GM21381 (cell line): Measurements from ENCODE around the gene PTGDR2.
"Not testable (repeated sequence)": the region's sequence is repeated elsewhere in the genome, so short reads cannot be mapped to it uniquely, and the experiment has no call there.

Experiments used
- ATAC-seq: cut with Tn5 transposase; IDR thresholded peaks from one replicate; pipeline ENCODE4 v1.9.1; 2021; ENCODE audit warnings: mild to moderate bottlenecking, moderate library complexity; ENCODE audit not compliant: unreplicated experiment

Gene PTGDR2

DNA sequence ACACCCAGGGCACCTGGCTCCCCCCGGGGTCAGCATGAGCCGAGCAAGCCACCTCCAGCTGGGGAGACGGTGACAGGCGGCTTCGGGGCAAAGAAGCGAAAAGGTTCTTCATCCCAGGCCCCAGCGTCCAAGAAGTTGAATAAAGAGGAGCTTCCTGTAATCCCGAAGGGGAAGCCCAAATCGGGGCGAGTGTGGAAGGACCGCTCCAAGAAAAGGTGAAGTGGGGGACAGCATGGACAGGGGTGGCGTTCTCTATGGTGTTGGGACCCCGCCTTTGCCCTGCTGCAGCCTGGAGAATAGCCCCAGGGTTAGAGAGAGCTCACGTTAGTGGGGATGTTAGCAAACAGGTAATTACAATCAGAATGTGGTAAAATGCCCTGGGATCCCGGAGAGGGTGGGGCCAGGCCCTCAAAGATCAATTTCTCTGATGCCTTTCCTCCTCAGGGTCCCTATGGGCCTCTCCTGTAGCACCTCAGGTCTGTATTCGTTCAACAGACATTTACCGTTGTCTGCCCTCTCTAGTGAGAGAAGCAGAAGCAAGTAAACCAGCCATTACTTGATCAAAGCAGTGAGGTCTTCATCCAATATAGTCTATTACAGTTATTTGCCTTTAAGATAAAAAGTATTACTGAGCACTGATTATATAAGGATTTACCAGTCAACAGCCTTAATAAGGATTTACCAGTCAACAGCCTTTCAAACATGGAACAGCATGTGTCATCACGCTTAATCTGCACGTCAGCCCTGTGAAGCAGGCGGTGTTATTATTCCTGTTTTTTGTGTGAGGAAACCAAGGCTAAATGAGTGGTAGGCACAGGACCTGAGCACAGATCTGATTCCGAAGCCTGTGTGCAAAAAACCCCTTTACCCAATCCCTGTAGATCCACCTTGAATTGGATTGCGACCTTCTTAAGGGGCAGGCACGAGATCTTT lies 12.8 kb downstream of the PTGDR2 start:
- no peak for ATAC-seq

- ATAC-seq, result peak; percentile 89
These were observed 13.7 kb downstream of the PTGDR2 start, which contains the start of gene CCDC86 for GRCh38 chr11:60841797-60842667. Gene CCDC86 (plus strand): TSS chr11:60842113. CDS start chr11:60842125, 12 bp downstream.

GRCh38 chr11:60840470-60841430 lies 15.0 kb downstream of the PTGDR2 start:
- ATAC-seq, result no peak

GRCh38 chr11:60838132-60838531 lies 17.6 kb downstream of the PTGDR2 start:
- ATAC-seq, result no peak

GRCh38 chr11:60836866-60837515 lies 18.8 kb downstream of the PTGDR2 start:
- ATAC-seq, result no peak

DNA sequence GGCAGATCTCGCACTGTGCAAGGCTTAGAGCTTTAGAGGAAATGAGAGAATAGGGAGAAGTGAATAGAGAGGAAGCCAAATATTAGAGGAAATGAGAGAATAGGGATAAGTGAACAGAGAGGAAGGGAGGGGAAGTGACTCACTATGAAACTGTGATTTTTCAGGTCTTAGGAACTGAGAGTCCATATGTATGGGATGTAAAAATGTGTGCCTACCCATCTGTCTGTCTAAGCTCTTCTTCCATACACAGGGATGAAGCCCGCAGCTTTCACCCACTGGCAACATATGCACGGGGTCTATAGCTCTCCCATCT lies 20.3 kb downstream of the PTGDR2 start:
- ATAC-seq, result no peak

DNA sequence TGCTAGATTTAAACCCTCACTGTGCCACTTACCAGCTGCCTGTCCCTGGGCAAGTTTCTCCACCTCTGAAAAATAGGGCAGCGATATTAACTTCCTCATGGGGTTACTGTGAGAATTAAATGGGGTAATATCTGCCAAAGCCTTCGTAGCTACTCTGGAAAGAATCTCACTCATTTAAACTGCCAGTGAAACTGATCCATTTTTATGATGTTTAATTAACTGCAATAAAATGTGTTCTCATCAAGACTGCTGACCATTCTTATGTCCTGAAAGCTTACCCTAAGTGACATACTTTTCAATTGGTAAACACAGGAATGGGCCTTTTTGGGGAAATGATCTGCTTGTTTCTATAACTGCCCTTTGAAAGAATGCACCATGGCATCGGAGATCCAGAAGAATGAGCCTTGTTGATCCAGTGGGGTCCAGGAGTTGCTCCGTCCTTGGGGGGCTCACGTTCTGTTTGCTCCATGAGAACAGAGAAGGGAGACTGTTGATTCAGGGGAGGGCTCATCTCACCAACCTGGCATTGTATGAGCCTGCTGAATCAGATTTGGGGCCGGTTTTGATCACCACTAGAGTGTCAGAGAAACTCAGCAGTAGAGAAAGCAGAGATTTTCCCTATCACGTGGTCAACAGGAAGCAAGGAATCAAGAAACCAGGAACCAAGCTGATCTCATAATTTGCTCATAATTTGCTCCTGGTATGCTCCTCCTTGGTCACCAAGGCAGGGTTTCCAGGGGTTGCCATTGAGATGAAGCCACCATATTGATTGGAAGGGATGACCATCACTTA lies 20.8 kb downstream of the PTGDR2 start:
- ATAC-seq, result no peak

DNA sequence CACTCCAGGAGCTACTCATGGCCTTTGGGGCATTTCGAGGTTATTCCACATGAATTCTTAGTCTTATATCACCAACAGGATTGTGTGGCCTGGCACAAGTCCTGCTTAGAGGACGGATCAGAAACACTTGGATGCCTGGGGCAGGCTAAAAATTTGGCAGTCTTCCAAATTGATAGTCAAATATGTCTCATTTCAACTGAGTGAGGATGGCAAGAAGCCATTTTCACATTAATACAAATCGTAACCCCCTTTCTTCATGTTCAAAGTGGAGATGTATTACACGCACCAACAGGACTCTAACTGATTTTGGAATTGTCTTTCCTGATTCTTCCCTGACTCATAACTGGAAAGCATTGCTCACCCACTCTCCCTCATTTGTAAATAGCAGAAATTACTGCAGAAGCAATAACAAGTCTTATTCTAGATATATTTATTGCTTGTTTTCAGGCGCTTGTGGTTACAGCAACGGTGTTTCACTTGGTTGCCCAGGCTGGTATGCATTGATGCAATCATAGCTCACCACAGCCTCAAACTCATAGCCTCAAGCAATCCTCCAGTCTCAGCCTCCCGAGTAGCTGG lies 24.2 kb downstream of the PTGDR2 start:
- ATAC-seq, result no peak

- no peak for ATAC-seq
These were observed 24.6 kb downstream of the PTGDR2 start for GRCh38 chr11:60831143-60831500.

DNA sequence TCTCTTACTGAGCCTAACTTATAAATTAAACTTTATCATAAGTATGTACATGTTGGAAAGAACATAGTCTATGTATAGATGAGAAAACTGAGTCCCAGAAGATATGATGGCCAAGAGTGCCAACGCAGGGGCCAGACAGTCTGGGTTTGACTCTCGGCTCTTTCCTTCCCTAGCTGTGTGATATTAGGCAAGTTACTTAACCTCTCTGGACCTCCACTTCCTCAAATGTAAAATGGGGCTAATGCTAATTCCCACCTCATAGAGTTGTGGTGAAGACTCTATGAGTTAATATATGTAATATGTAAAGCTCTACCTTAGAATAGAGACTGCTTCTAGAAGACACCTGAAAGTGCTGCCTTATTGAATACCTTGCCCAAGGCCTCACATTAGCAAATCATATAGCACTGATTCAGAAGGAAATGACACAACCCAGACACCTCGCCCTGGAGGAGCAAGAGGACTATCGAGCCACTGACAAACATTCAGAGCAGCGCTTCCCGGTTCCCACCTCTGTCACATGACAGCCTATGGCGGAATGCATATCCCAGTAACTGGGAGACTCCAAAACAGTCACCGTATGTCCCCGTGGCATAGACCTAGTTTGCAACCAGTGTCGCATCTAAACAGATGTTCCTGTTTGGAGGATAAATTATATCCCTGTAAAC lies 25.1 kb downstream of the PTGDR2 start:
- ATAC-seq, result no peak

GRCh38 chr11:60825790-60826189 lies 30.0 kb downstream of the PTGDR2 start:
- ATAC-seq, result no peak

DNA sequence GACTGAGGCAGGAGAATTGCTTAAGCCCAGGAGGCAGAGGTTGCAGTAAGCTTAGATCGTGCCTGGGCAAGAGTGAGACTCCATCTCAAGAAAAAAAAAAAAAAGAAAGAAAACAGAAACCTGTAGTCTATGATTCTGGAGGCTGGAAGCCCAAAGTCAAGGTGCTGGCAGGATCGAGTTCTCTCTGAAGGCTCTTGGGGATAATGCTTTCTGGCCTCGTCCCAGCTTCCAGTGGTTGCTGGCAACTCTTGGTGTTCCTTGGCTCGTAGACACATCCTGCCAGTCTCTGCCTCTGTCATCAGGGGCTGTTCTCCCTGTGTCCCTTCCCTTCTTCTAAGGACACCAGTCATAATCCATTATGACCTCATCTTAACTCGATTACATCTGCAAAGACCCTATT lies 30.6 kb downstream of the PTGDR2 start:
- no peak for ATAC-seq

DNA sequence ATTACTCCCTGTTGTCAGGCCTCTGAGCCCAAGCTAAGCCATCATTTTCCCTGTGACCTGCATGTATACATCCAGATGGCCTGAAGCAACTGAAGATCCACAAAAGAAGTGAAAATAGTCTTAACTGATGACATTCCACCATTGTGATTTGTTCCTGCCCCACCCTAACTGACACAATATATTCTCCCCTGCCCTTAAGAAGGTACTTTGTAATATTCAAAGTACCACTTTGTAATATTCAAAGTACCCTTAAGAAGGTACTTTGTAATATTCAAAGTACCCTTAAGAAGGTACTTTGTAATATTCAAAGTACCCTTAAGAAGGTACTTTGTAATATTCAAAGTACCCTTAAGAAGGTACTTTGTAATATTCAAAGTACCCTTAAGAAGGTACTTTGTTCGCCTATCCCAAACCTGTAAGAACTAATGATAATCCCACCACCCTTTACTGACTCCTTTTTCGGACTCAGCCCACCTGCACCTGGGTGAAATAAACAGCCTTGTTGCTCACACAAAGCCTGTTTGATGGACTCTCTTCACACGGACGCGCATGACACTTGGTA lies 31.9 kb downstream of the PTGDR2 start:
- not testable (repeated sequence) for ATAC-seq

GRCh38 chr11:60821827-60822599 lies 33.7 kb downstream of the PTGDR2 start:
- no peak for ATAC-seq

- no peak for ATAC-seq
These were observed 37.7 kb downstream of the PTGDR2 start for GRCh38 chr11:60818057-60818456.

DNA sequence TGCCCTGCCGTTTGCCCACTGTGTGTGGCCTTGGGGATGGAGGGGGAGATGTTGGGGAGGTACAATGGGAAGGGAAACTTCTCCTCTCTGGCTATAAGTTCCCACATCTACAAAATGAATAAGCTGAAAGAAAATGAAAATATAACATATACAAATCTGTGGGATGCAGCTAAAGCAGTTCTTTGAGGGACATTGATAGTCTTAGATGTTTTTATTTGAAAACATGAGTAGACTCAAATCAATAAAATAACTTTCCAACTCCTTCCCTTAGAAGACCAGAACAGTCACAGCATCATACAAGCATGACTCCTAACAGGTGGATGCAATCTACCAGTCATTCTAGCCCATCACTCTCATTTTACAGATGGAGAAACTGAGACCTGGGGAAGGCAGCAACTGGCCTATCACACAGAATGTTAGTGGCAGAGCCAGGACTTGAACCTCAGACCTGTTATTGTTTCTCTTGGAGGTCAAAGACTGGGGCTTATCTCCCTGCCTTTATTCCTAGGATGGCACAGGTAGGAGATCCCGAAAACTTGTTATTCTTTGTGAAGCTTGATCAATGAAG lies 39.1 kb downstream of the PTGDR2 start:
- ATAC-seq, result no peak

GRCh38 chr11:60814112-60814511 lies 41.6 kb downstream of the PTGDR2 start:
- ATAC-seq, result no peak
